ENCODE results near the gene INO80E.
"Not testable (repeated sequence)": the region's sequence is repeated elsewhere in the genome, so short reads cannot be mapped to it uniquely, and the experiment has no call there.

Gene INO80E

GRCh38 chr16:30011714-30012504, 15.9 kb downstream of the INO80E start:
- ChIA-PET POLR2A (no interaction called here), CTCF (interaction anchor here (1.3 kb wide), 1 partner anchor 21 kb away, joined by 4 read pairs; no protein-coding TSS in a partner anchor)
- TF ChIP-seq CTCF (IDR thresholded peaks at IDR 0.05; ENCODE audit: control extremely low read depth, extremely low read depth, low read depth, missing control alignments) = no peak
- no peak for DNase-seq (ENCODE audit: extremely low spot score)

DNA sequence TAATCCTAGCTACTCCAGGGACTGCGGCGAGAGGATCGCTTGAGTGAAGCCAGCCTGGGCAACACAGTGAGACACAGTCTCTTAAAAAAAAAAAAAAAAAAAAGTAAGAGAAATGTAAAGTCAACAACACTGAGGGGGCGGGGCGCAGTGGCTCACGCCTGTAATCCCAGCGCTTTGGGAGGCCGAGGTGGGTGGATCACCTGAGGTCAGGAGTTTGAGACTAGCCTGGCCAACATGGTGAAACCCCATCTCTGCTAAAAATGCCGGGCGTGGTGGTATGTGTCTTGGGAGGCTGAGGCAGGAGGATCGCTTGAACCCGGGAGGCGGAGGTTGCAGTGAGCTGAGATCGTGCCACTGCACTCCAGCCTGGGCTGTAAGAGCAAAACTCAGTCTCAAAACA, 16.6 kb downstream of the INO80E start:
- POLR2A ChIA-PET; DNase-seq (ENCODE audit: extremely low spot score): not testable (repeated sequence)
- CTCF ChIA-PET = interaction anchor here (2.6 kb wide), 1 partner anchor 19 kb away, joined by 9 read pairs; no protein-coding TSS in a partner anchor

DNA sequence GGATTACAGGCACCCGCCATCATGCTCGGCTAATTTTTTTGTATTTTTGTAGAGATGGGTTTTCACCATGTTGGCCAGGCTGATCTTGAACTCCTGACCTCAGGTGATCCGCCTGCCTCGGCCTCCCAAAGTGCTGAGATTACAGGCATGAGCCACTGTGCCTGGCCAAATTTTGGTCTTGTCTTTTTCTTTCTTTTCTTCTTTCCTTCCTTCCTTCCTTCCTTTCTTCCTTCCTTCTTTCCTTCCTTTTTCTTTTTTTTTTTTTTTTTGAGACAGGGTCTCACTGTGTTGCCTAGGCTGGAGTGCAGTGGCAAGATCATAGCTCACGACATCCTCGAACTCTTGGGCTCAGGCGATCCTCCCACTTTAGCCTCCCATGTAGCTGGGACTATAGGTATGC, 19.4 kb downstream of the INO80E start:
- POLR2A ChIA-PET = interaction anchor here (0.7 kb wide), 1 partner anchor 41 kb away, joined by 7 read pairs; no protein-coding TSS in a partner anchor
- not testable (repeated sequence) for DNase-seq (ENCODE audit: extremely low spot score)
- CTCF ChIA-PET = interaction anchor here (1.1 to 2.6 kb wide), 2 partner anchors 11 to 17 kb away, joined by 3 to 9 read pairs; no protein-coding TSS in a partner anchor

GRCh38 chr16:30016555-30017276, 20.7 kb downstream of the INO80E start:
- TF ChIP-seq CTCF (IDR thresholded peaks at IDR 0.05; ENCODE audit: control extremely low read depth, extremely low read depth, low read depth, missing control alignments) = no peak
- DNase-seq (ENCODE audit: extremely low spot score) = no peak
- ChIA-PET CTCF (interaction anchor here (1.0 to 2.1 kb wide), 2 partner anchors 15 to 41 kb away, joined by 4 to 11 read pairs; partner anchors contain the start of gene TLCD3B), POLR2A (no interaction called here)

GRCh38 chr16:30017277-30017656, 21.2 kb downstream of the INO80E start:
- DNase-seq (ENCODE audit: extremely low spot score) = no peak
- ChIA-PET CTCF (interaction anchor here (1.0 to 2.1 kb wide), 2 partner anchors 14 to 42 kb away, joined by 4 to 11 read pairs; partner anchors contain the start of gene TLCD3B), POLR2A (no interaction called here)
- TF ChIP-seq CTCF (IDR thresholded peaks at IDR 0.05; ENCODE audit: control extremely low read depth, extremely low read depth, low read depth, missing control alignments) = no peak

- not testable (repeated sequence) for DNase-seq (ENCODE audit: extremely low spot score)
- ChIA-PET POLR2A (interaction anchor here (0.6 kb wide), 1 partner anchor 429 kb away, joined by 4 read pairs; no protein-coding TSS in a partner anchor), CTCF (interaction anchor here (1.4 to 2.1 kb wide), 3 partner anchors 14 to 170 kb away, joined by 3 to 14 read pairs (median 4); partner anchors contain the start of gene TLCD3B)
These were observed 21.9 kb downstream of the INO80E start for GRCh38 chr16:30017937-30018336.

DNA sequence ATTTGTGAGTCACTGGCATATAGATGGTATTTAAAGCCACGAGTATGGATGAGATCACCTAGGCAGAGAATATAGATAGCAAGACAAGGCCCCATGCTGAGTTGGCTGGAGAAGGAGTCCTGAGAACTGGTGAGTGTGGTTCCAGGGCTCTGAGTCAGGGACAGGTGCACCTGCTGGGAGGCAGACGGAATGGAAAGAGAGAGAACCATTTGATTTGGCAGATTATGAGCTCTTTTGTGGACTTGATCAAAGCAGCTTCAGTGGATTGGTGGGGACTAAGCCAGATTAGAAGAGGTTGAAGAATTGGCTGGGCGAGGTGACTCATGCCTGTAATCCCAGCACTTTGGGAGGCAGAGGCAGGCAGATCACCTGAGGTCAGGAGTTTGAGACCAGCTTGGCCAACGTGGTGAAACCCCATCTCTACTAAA, 22.7 kb downstream of the INO80E start:
- CTCF ChIA-PET = interaction anchor here (0.9 to 2.1 kb wide), 4 partner anchors 13 to 170 kb away, joined by 3 to 14 read pairs (median 4); partner anchors contain the start of gene TLCD3B
- POLR2A ChIA-PET = interaction anchor here (0.6 kb wide), 1 partner anchor 430 kb away, joined by 4 read pairs; no protein-coding TSS in a partner anchor
- DNase-seq (ENCODE audit: extremely low spot score) = no peak
- no peak for TF ChIP-seq CTCF (IDR thresholded peaks at IDR 0.05; ENCODE audit: control extremely low read depth, extremely low read depth, low read depth, missing control alignments)

All from GM10248 (cell line).